ENCODE measurements around the gene CD52. TPM values are rescaled to one million over a fixed set of nuclear protein-coding genes. Genes with fewer than 3 reads are reported as not detected.

CD52 gene
- total and polyA plus RNA-seq, 2 of the 4 experiments (the other 2 are of a cell fraction), result 1.6 TPM; not detected in 1

GRCh38 chr1:26288311-26288941, 29.3 kb upstream of the CD52 start:
- no peak overlapping the region for H3K14ac ChIP-seq (replicated peaks; ENCODE audit: low read depth, low read length)
- H3K4me2 ChIP-seq (ENCODE audit: low read depth, low read length), result no peak overlapping the region
- peaks cover 19% of the 10 kb centered on the region for H3K9me1 ChIP-seq (ENCODE audit: insufficient read depth, low read length)
- H3K9ac ChIP-seq (ENCODE audit: low read depth, low read length), result no peak overlapping the region
- no peak overlapping the region; the same call in 2 of the 3 replicates for H2BK15ac ChIP-seq (ENCODE audit: low read depth, low read length)
- H3K56ac ChIP-seq (ENCODE audit: extremely low read depth, insufficient read depth, low read length), result no peak overlapping the region
- H3K18ac ChIP-seq (ENCODE audit: low read depth, low read length), result no peak overlapping the region
- ChIA-PET CTCF (no interaction called here), POLR2A (ENCODE audit: unreplicated experiment) (no interaction called here)
- H3K4ac ChIP-seq (ENCODE audit: low read depth, low read length), result no peak overlapping the region
- H2BK5ac ChIP-seq (ENCODE audit: low read depth, low read length, poor library complexity, severe bottlenecking), result no peak overlapping the region
- H4K5ac ChIP-seq (ENCODE audit: low read depth, low read length), result no peak overlapping the region
- H3K27me3 ChIP-seq (ENCODE audit: control insufficient read depth, insufficient read depth, low read length), result no peaks in the 10 kb centered on the region
- H4K8ac ChIP-seq (ENCODE audit: low read depth in 2 of 2, low read length in 2 of 2), result no peak overlapping the region; a peak in 1 of 4 replicates
- peaks cover 5 to 35% of the 10 kb centered on the region in 2 experiments for H3K79me1 ChIP-seq (ENCODE audit: low read depth in 1 of 2, low read length in 2 of 2)
- intact Hi-C loops (cut with micrococcal nuclease) (no loop called here), in situ Hi-C loops (cut with MboI; ENCODE audit: low sequenced_read_pairs) (no loop called here), dilution Hi-C loops (cut with HindIII; ENCODE audit: low sequenced_read_pairs, unreplicated experiment) (no loop called here)
- H3K36me3 ChIP-seq (ENCODE audit: control insufficient read depth, insufficient read depth, low read length), result no peaks in the 10 kb centered on the region
- ATAC-seq (ENCODE audit: low read depth) (no peak), DNase-seq (peak; percentile 30)
- WGBS, 2 experiments (ENCODE audit: extremely low coverage in 2 of 2, insufficient read length in 1 of 2), result 74% methylated on average over 4 of the region's 5 CpGs; no CpG with 5 or more reads in 1 of the 2 experiments
- BruUV-seq (replicated peaks), result no TSS peak
- H3K23ac ChIP-seq (ENCODE audit: low read depth, low read length), result no peak overlapping the region
- no peak overlapping the region for H4K91ac ChIP-seq (ENCODE audit: insufficient read depth, low read depth, low read length)
- no peak overlapping the region for H3K4me3 ChIP-seq (ENCODE audit: insufficient read depth, low read depth, low read length)
- no peak overlapping the region for H3K27ac ChIP-seq (ENCODE audit: insufficient read depth, low read length)
- H2AFZ ChIP-seq (replicated peaks; ENCODE audit: low read length, poor library complexity), result no peak overlapping the region
- H2BK20ac ChIP-seq (ENCODE audit: low read depth, low read length), result no peak overlapping the region
- peaks cover 18% of the 10 kb centered on the region for H3K4me1 ChIP-seq (ENCODE audit: control insufficient read depth, insufficient read depth, low read length)
- H3K9me3 ChIP-seq (ENCODE audit: control insufficient read depth, insufficient read depth, low read length), result no peaks in the 10 kb centered on the region
- TF ChIP-seq RCOR1 (IDR thresholded peaks at IDR 0.05; ENCODE audit: insufficient replicate concordance, low read length), result no peak
- no peak overlapping the region for H2BK120ac ChIP-seq (ENCODE audit: low read depth, low read length)
- no peak overlapping the region for H2AK9ac ChIP-seq (replicated peaks; ENCODE audit: low read depth, low read length, poor library complexity)
- peaks cover 4% of the 10 kb centered on the region for H4K20me1 ChIP-seq (ENCODE audit: insufficient read depth, low read length)
- H2AK5ac ChIP-seq (ENCODE audit: low read depth, low read length), result peak overlapping the region; percentile 11; the same call in 1 of the 2 replicates
